Osteocyte (in vitro differentiated cells): ENCODE data around the gene PFDN2. TPM values are rescaled to one million over a fixed set of nuclear protein-coding genes. Genes with fewer than 3 reads are reported as not detected.
"Not testable (repeated sequence)": the region's sequence is repeated elsewhere in the genome, so short reads cannot be mapped to it uniquely, and the experiment has no call there.

Source experiments
- DNase-seq: peaks from one replicate; pipeline ENCODE4 v3.0.0; 2021; ENCODE audit warnings: mixed read lengths; ENCODE audit not compliant: unreplicated experiment; ENCODE audit errors: extremely low spot score
- H3K27ac Mint-ChIP-seq: one replicate; pipeline ENCODE4 v1.8.0; 2021; ENCODE audit warnings: mild to moderate bottlenecking, mixed read lengths; ENCODE audit not compliant: unreplicated experiment
- H3K27me3 Mint-ChIP-seq: one replicate; pipeline ENCODE4 v1.8.0; 2021; ENCODE audit warnings: mixed read lengths; ENCODE audit not compliant: unreplicated experiment
- H3K36me3 Mint-ChIP-seq: one replicate; pipeline ENCODE4 v1.8.0; 2021; ENCODE audit warnings: mixed read lengths; ENCODE audit not compliant: unreplicated experiment
- H3K4me1 Mint-ChIP-seq: one replicate; pipeline ENCODE4 v1.8.0; 2021; ENCODE audit warnings: mixed read lengths; ENCODE audit not compliant: unreplicated experiment
- H3K4me3 Mint-ChIP-seq: one replicate; pipeline ENCODE4 v1.8.0; 2021; ENCODE audit warnings: mild to moderate bottlenecking, moderate library complexity, mixed read lengths; ENCODE audit not compliant: unreplicated experiment
- H3K9me3 Mint-ChIP-seq: one replicate; pipeline ENCODE4 v1.8.0; 2021; ENCODE audit warnings: mixed read lengths; ENCODE audit not compliant: unreplicated experiment
- CTCF ChIP-seq: fragments of 200-600 bp; sonication (generic); IDR thresholded peaks from 2 replicates; pipeline ENCODE4 v1.5.0; 2021; ENCODE audit warnings: antibody characterized with exemption, mild to moderate bottlenecking, moderate library complexity
- total RNA-seq: library from RNA; stranded (reverse); gene quantifications from 2 replicates; pipeline ENCODE4 v1.2.1, GENCODE V29; 2021

Gene PFDN2
- total RNA-seq, 1 donor from 2014 or later, result 48.9 TPM

- H3K27ac Mint-ChIP-seq, result no peak overlapping the region
- no peaks in the 10 kb centered on the region for H3K9me3 Mint-ChIP-seq
- no peak for DNase-seq
- no peaks in the 10 kb centered on the region for H3K27me3 Mint-ChIP-seq
- peaks cover 29% of the 10 kb centered on the region for H3K4me1 Mint-ChIP-seq
- no peak for TF ChIP-seq CTCF
- H3K36me3 Mint-ChIP-seq, result peaks cover 37% of the 10 kb centered on the region
- H3K4me3 Mint-ChIP-seq, result no peak overlapping the region
Measured at GRCh38 chr1:161121834-161122233, 4.0 kb upstream of the PFDN2 start.

GRCh38 chr1:161121042-161121650 is 3.3 kb upstream of the PFDN2 start:
- H3K27me3 Mint-ChIP-seq, result no peaks in the 10 kb centered on the region
- no peak for TF ChIP-seq CTCF
- H3K36me3 Mint-ChIP-seq, result peaks cover 33% of the 10 kb centered on the region
- H3K4me3 Mint-ChIP-seq, result no peak overlapping the region
- no peaks in the 10 kb centered on the region for H3K9me3 Mint-ChIP-seq
- peaks cover 32% of the 10 kb centered on the region for H3K4me1 Mint-ChIP-seq
- no peak overlapping the region for H3K27ac Mint-ChIP-seq
- DNase-seq, result no peak

GRCh38 chr1:161119092-161119903 is 1.5 kb upstream of the PFDN2 start:
- Mint-ChIP-seq H3K36me3 (peaks cover 28% of the 10 kb centered on the region), H3K27me3 (no peaks in the 10 kb centered on the region), H3K4me3 (peak overlapping the region; percentile 94), H3K4me1 (peaks cover 41% of the 10 kb centered on the region), H3K27ac (peak overlapping the region; percentile 94), H3K9me3 (no peaks in the 10 kb centered on the region)
- peak; percentile 43 for TF ChIP-seq CTCF
- DNase-seq, result no peak

GRCh38 chr1:161115961-161116360 is 1.9 kb downstream of the PFDN2 start:
- peaks cover 48% of the 10 kb centered on the region for H3K4me1 Mint-ChIP-seq
- H3K27me3 Mint-ChIP-seq, H3K27ac Mint-ChIP-seq: not testable (repeated sequence)

GRCh38 chr1:161115132-161115711 is 2.6 kb downstream of the PFDN2 start:
- Mint-ChIP-seq H3K36me3 (peaks cover 6% of the 10 kb centered on the region), H3K4me3 (no peak overlapping the region), H3K27me3 (no peaks in the 10 kb centered on the region), H3K4me1 (peaks cover 48% of the 10 kb centered on the region), H3K27ac (no peak overlapping the region), H3K9me3 (no peaks in the 10 kb centered on the region)
- no peak for DNase-seq
- TF ChIP-seq CTCF, result no peak

More at GRCh38 chr1:161115961-161116360, 1.9 kb downstream of the PFDN2 start:
- H3K4me3 Mint-ChIP-seq, result peak overlapping the region; percentile 94
- H3K36me3 Mint-ChIP-seq, DNase-seq, H3K9me3 Mint-ChIP-seq: not testable (repeated sequence)
